AG04450 (cell line): ENCODE measurements around the gene PSMD1. TPM values are rescaled to one million over a fixed set of nuclear protein-coding genes. Genes with fewer than 3 reads are reported as not detected.

ENCODE experiments used
- CTCF ChIA-PET: fragments of 300-600, 350-600 bp; formaldehyde crosslinking; extraction: SDS; loops from one replicate; lab custom pipeline; 2022; ENCODE audit warnings: antibody characterized with exemption, inconsistent platforms; lab: Charles Lee
- POLR2A ChIA-PET: fragments of 350-600 bp; formaldehyde crosslinking; extraction: SDS; loops from one replicate; lab custom pipeline; 2021; ENCODE audit warnings: antibody characterized with exemption, inconsistent platforms; lab: Yijun Ruan, JAX
- DNase-seq: peaks from one replicate; pipeline ENCODE4 v3.0.0-alpha.2; 2011; ENCODE audit warnings: low read depth, low spot score
- H3K27ac ChIP-seq: one replicate; pipeline ENCODE4 v1.5.1; 2012; ENCODE audit warnings: low read depth, low read length, control low read depth
- H3K27me3 ChIP-seq: one replicate; pipeline ENCODE4 v1.6.0; 2012; ENCODE audit warnings: low read length; ENCODE audit not compliant: control insufficient read depth, insufficient read depth
- H3K4me3 ChIP-seq: 2 replicates; pipeline ENCODE4 v1.5.1; 2011; ENCODE audit warnings: mild to moderate bottlenecking, low read depth, low read length, control low read depth
- H3K9me3 ChIP-seq: 2 replicates; pipeline ENCODE4 v1.5.1; 2012; ENCODE audit warnings: low read length; ENCODE audit not compliant: control insufficient read depth, insufficient read depth
- CTCF ChIP-seq: IDR thresholded peaks from 2 replicates; pipeline ENCODE4 v1.5.1; 2011; ENCODE audit warnings: low read depth, low read length, control low read depth, inconsistent platforms
- polyA plus RNA-seq: library from polyadenylated mRNA; depleted of rRNA; stranded (reverse); fragments of >200 nt; gene quantifications from 2 replicates; pipeline ENCODE4 v1.2.3, GENCODE V29; 2011

PSMD1 gene
- polyA plus RNA-seq, 1 experiment, result 211 TPM

- Histone ChIP-seq H3K27me3 (peaks cover 54% of the 10 kb centered on the region), H3K4me3 (no peak within 1 kb of the TSS), H3K27ac (no peak within 1 kb of the TSS), H3K9me3 (no peaks in the 10 kb centered on the region; the same call in 1 of the 2 replicates)
- ChIA-PET POLR2A (no interaction called here), CTCF (interaction anchor here (0.6 kb wide), 1 partner anchor 526 kb away, joined by 3 read pairs; no protein-coding TSS in a partner anchor)
- no peak for TF ChIP-seq CTCF
- no peak for DNase-seq
Observed at GRCh38 chr2:231037202-231037730, 19.4 kb upstream of the PSMD1 start, which contains the start of gene C2orf72. C2orf72 (plus strand) TSS chr2:231037523; CDS start chr2:231037566, 43 bp downstream.

DNA sequence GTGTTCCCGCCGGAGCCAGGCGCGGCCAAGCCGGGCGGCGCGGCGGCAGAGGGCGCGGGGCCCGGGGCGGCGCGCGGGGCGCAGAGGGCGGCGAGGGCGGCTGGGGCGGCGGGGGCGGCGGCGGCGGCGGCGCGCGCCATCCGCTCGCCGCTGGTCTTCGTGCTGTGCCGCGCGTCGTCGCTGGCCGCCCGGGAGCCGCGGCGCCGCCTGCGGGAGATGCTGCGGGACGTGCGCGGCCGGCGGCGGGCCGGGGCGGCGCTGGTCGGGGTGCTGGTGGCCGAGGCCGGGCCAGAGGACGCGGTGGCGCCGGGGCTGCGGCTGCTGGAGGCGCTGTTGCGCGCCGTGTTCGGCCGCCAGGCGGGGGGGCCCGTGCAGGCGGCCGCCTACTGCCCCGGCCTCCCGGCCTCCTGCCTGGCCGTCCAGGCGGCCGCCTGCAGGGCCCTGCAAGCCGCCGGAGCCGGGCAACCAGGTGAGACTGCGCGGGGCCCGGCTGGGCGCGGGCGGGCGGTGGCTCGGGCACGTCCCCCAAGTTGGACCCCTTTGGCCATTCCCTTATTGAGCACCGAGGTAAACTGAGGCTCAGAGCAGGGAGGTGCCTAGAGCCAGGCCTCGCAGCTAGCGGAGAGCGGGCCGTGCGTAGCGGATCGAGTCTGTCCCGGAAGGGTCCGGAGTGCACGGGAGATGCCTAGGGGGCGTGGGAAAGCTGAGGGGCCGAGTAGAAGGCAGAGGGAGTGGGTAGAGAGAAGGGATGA lies 18.8 kb upstream of the PSMD1 start:
- H3K27ac ChIP-seq, result no peak overlapping the region
- H3K4me3 ChIP-seq, result no peak overlapping the region
- no peaks in the 10 kb centered on the region; the same call in 1 of the 2 replicates for H3K9me3 ChIP-seq
- ChIA-PET CTCF (interaction anchor here (0.8 kb wide), 1 partner anchor 15 kb away, joined by 4 read pairs; no protein-coding TSS in a partner anchor), POLR2A (no interaction called here)
- no peak for TF ChIP-seq CTCF
- peaks cover 51% of the 10 kb centered on the region for H3K27me3 ChIP-seq
- no peak for DNase-seq

DNA sequence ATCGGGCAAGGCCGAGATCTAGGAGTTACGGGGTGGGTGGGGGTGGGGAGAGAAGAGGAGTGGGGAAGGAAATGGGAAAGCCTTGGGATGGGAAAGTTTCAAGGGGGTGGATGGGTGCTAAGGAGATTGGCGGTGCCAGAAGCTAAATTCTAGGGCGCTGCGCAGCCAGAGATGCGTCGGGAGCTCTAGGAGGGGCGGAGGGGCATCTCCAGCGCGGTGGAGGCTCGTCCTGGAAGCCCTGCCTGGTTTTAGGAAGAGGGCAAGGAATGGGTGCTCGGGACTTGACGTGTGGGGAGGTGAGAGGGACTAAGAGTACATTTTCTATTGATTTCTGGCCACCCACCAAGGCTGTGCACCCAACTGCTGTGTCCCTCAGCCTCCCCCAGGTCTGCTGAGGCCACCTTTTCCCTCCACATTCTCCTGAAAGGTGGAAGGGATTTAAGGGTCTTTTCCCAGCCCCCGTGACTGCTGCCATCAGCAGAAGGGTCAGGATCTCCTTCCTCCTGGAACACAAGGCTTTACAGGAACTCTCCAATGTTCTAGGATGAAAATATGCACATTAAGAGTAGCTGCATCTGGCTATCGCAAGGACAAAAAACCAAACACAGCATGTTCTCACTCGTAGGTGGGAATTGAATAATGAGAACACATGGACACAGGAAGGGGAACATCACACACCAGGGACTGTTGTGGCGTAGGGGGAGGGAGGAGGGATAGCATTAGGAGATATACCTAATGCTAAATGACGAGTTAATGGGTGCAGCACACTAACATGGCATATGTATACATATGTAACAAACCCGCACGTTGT lies 18.0 kb upstream of the PSMD1 start:
- ChIA-PET CTCF (interaction anchor here (0.8 to 1.2 kb wide), 3 partner anchors 14 to 136 kb away, joined by 3 to 5 read pairs (median 4); no protein-coding TSS in a partner anchor), POLR2A (no interaction called here)
- H3K27me3 ChIP-seq, result peaks cover 52% of the 10 kb centered on the region
- no peaks in the 10 kb centered on the region; the same call in 1 of the 2 replicates for H3K9me3 ChIP-seq
- no peak for TF ChIP-seq CTCF
- no peak for DNase-seq
- H3K27ac ChIP-seq, result no peak overlapping the region
- H3K4me3 ChIP-seq, result no peak overlapping the region

- no peaks in the 10 kb centered on the region; the same call in 1 of the 2 replicates for H3K9me3 ChIP-seq
- ChIA-PET POLR2A (no interaction called here), CTCF (interaction anchor here (1.0 to 1.2 kb wide), 2 partner anchors 14 to 137 kb away, joined by 3 to 5 read pairs; no protein-coding TSS in a partner anchor)
- no peak for DNase-seq
- H3K27me3 ChIP-seq, result peaks cover 52% of the 10 kb centered on the region
- no peak for TF ChIP-seq CTCF
- no peak overlapping the region for H3K27ac ChIP-seq
- H3K4me3 ChIP-seq, result no peak overlapping the region
Observed at GRCh38 chr2:231039294-231039664, 17.4 kb upstream of the PSMD1 start.
